T-helper 22 cell (primary cell): Measurements from ENCODE around the gene KLHL3.

ENCODE experiments used
- DNase-seq: peaks from one replicate; pipeline ENCODE4 v3.0.0-alpha.2; 2020; ENCODE audit warnings: low read depth

Gene KLHL3

GRCh38 chr5:137580030-137580429 lies 155.9 kb downstream of the KLHL3 start:
- no peak for DNase-seq

GRCh38 chr5:137575847-137576246 lies 160.0 kb downstream of the KLHL3 start:
- no peak for DNase-seq

- no peak for DNase-seq
Measured at GRCh38 chr5:137575211-137575610, 160.7 kb downstream of the KLHL3 start.

GRCh38 chr5:137573376-137573775 lies 162.5 kb downstream of the KLHL3 start:
- DNase-seq, result no peak

- no peak for DNase-seq
Measured at GRCh38 chr5:137572042-137572695, 163.7 kb downstream of the KLHL3 start.

GRCh38 chr5:137570070-137570469 lies 165.8 kb downstream of the KLHL3 start:
- DNase-seq, result no peak
